ENCODE measurements around the gene DDAH2.
A peak's percentile ranks its signal among the peaks of the same experiment; 100 is the strongest.

Gene DDAH2

DNA sequence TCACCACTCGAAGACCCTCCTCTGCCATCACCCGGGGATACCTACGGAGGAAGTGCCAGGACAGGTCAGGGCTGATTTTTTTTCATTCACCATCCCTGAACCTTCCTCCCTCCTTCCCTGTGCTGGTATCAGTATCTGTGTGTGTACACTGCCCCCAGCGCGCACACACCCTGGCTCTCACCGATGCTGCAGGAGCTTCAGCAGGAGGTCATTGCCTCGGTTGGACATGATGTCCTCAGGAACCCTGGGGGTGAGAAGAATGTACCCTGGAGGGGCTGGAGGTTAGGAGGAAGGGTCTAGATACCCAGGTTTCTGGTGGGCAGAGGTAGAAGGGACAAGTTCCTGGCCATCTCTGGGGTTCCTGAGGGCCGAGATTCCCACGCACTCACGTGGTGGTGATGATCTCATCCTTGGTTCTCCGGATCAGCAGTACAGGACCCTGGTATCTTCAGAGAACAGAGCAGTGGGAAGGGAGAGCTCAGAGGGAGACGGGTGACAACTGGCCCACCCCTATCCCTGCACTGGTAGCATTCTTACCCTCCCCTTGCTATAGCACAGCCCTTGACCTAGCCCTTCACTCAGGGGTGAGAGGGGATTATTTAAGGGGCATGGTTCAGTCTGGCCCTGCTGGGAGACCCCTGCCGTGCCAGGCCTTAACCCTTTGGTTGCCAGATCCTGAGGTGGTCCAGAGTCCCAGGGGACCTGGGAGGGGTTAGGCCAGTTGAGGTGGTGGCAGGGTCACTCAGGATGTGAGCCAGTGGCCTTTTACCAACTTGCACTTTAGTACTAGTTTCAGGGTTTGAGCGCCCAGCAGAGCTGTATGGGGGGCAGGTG lies 41.0 kb downstream of the DDAH2 start:
- no peak for DNase-seq

DNA sequence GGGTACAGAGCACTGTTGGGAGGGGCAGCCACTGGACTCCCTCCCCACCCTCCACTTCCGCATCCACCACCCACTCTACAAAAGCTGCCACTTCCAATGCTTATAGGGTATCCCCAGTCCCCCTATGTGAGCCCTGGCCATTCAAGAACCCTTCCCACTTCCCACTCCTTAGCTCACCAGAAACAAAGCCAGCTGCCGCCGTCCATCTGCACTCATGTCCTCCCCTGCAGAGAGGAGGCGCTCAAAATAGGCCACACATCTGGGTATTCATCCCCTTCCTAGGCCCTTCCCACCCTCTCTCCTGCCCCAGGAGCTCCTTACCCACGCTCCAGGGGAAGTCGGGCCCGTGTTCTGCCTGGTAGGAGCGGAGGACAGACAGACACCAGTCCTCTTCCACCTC lies 41.8 kb downstream of the DDAH2 start:
- DNase-seq = no peak

DNA sequence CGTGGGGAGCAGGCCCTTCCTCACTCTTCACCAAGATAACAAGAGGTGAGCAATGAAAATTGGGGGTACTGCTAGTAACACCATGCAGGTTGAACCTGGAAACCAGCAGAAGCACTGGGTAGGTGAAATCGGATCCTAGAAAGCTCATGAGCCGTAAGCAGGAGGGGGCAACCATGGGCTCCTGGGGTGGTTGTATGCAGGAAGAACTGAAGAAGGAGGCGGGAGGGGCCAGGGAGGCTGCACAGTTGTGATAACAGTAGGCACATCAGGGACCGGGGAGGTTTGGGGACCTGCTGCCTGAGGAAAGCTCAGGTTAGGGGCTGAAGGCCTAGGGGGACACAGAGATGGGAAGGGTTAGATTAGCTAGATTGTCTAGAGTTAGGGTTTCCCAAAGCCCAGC lies 42.6 kb downstream of the DDAH2 start:
- DNase-seq = no peak

DNA sequence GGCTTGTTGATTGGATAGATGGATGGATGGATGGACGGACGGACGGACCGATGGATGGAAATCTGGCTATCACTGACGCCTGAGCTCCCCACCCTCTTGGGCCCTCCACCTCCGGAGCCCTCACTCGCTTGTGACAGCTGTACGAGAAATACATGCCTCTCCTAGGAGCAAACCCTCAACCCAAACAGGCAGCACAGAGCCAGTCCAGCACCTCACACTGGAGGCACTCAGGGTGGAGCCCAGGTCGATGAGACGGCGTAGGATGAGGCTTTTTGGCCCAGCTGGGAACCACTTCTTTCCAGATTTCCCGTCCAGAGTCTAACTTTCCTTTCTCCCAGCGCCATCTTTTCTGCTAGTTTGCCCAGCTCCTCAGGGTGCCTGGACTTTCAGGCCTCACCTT lies 45.5 kb downstream of the DDAH2 start:
- no peak for DNase-seq

DNA sequence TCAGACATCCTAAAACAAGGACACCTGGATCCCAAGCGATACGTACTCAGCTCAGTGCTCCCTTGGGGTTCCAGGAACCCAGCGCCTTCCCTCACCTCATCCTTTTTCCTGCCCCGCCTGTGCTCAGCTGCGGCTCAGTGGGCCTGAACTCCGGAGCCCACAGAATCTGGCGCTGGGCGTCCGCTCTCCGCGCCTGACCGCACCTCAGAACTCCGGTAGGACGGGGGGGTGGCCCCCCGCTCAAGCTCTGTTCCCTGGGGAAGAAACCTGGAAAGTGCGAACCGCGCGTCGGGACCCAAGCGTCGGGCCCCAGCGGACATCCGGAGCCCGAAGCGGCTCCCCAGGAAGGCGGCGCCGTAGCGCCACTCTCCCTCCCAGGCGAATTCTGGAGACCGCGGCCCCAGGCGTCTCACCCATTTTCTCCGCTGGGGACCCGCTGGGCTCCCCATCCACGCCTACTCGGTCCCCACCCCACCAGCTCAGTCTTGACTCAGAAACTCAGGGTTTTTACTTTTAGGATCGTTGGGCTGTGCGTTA lies 47.9 kb downstream of the DDAH2 start:
- no peak for DNase-seq

DNA sequence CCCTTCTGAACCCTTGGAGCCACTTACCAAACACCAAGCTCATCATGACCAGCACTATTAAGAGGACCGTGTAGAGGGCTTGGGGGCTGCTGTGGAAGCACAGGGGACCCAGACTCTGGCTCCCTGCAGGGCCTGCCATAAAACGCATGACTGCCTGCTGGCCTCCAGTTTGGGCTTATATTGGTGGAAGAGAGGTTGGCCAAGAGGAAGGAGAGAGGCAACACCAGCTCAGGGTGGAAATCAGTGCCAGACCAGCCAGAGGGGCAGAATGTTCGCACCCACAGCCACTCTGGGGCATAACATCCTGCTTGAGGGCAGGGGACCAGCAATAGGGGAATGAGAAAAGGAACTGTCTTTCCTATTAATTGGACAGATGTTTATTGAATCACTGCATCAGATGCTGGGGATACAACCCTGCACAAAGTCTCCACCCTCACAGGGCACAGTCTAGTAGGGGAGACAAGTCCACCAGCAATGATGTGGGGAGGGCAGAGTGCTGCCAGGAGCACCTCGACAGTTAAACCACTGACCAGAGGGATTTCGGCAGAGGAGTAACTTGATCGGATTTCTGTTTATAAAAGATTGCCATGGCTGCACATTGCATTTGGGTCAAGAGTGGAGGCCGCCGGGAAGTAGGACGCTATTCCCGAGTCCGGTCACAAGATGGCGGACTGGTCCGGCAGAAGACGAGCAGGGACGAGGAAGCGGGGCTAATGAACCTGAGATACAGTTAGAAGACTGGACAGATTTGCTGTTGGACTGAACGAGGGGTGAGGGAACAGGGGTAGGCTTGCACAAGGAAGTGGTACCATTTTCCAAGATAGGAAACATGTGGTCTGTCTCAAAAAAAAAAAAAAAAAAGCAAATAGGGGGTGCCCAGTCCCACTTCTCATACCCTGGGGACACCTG lies 48.6 kb downstream of the DDAH2 start, which contains the start of gene LY6G5C:
TSS of gene LY6G5C (minus strand) at position 842 of the 909 bp plus-strand sequence. CDS start at position 148, 694 bp downstream.
- peak; percentile 74 for DNase-seq

DNA sequence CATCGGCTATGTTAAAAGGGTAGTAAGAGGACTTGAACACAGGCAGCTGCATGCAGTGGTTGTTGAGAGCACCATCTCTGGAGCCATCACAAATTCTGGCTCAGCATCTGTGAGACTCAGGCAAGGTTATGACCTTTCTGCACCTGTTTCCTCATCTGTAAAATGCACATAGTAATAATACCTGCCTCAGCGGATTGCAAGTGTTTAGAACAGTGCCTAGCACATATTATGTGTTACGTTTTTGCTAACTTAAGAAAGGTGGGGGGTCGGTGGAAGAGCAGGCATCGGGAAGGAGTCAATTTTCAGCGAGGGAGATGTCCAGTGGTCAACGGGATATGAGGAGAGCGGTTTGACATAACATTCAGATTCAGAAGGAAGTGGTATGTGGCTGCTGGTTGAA lies 51.1 kb downstream of the DDAH2 start:
- no peak for DNase-seq
